Astrocyte of the cerebellum (primary cell): ENCODE data around the gene SMARCC1.

Experiments used
- DNase-seq: peaks from one replicate; pipeline ENCODE4 v3.0.0-alpha.2; 2011; ENCODE audit warnings: low read depth
- H3K4me3 ChIP-seq: 2 replicates; pipeline ENCODE4 v1.5.1; 2011; ENCODE audit warnings: mild to moderate bottlenecking, low read depth, low read length, moderate library complexity
- in situ Hi-C: cut with HindIII; loops from 2 replicates; pipeline ENCODE4 v1.10.0; 2017; ENCODE audit warnings: low sequenced_read_pairs
- TF ChIP-seq, protein P1 (sequence below): IDR thresholded peaks from 2 replicates; pipeline ENCODE4 v1.5.1; 2012; ENCODE audit warnings: low read length, low read depth, moderate library complexity, mild to moderate bottlenecking; ENCODE audit errors: missing control alignments

SMARCC1 gene

GRCh38 chr3:47605652-47606051 lies 176.0 kb downstream of the SMARCC1 start:
- DNase-seq, result no peak
- no peak overlapping the region for H3K4me3 ChIP-seq
- TF ChIP-seq, protein P1, sequence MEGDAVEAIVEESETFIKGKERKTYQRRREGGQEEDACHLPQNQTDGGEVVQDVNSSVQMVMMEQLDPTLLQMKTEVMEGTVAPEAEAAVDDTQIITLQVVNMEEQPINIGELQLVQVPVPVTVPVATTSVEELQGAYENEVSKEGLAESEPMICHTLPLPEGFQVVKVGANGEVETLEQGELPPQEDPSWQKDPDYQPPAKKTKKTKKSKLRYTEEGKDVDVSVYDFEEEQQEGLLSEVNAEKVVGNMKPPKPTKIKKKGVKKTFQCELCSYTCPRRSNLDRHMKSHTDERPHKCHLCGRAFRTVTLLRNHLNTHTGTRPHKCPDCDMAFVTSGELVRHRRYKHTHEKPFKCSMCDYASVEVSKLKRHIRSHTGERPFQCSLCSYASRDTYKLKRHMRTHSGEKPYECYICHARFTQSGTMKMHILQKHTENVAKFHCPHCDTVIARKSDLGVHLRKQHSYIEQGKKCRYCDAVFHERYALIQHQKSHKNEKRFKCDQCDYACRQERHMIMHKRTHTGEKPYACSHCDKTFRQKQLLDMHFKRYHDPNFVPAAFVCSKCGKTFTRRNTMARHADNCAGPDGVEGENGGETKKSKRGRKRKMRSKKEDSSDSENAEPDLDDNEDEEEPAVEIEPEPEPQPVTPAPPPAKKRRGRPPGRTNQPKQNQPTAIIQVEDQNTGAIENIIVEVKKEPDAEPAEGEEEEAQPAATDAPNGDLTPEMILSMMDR, result no peak
- in situ Hi-C loops, result no loop called here

- TF ChIP-seq, protein P1, result no peak
- in situ Hi-C loops, result no loop called here
- DNase-seq, result no peak
Measured at GRCh38 chr3:47604145-47604544, 177.5 kb downstream of the SMARCC1 start.

GRCh38 chr3:47603332-47603731 lies 178.4 kb downstream of the SMARCC1 start:
- in situ Hi-C loops, result no loop called here
- no peak for DNase-seq
- TF ChIP-seq, protein P1, result no peak
- no peak overlapping the region for H3K4me3 ChIP-seq

More at GRCh38 chr3:47604145-47604544, 177.5 kb downstream of the SMARCC1 start:
- H3K4me3 ChIP-seq, result no peak overlapping the region

GRCh38 chr3:47601281-47601680 lies 180.4 kb downstream of the SMARCC1 start:
- no peak for DNase-seq
- in situ Hi-C loops, result no loop called here
- H3K4me3 ChIP-seq, result no peak overlapping the region
- TF ChIP-seq, protein P1, result no peak

- H3K4me3 ChIP-seq, result no peak overlapping the region
- in situ Hi-C loops, result loop anchor here (10.0 kb wide), 1 partner anchor 50 kb away; no protein-coding TSS in a partner anchor
- TF ChIP-seq, protein P1, result no peak
- DNase-seq, result no peak
Measured at GRCh38 chr3:47594792-47595191, 186.9 kb downstream of the SMARCC1 start.

GRCh38 chr3:47592066-47592795 lies 189.5 kb downstream of the SMARCC1 start:
- TF ChIP-seq, protein P1, result no peak
- in situ Hi-C loops, result loop anchor here (10.0 kb wide), 1 partner anchor 47 kb away; no protein-coding TSS in a partner anchor
- no peak for DNase-seq
- H3K4me3 ChIP-seq, result no peak overlapping the region
